Brain microvascular endothelial cell (primary cell): ENCODE measurements around the gene SEZ6L2.

Source experiments
- DNase-seq: peaks from one replicate; pipeline ENCODE4 v3.0.0-alpha.2; 2020
- H3K27ac ChIP-seq: fragments of 250-450 bp; sonication (Bioruptor Pico); 2 replicates; pipeline ENCODE4 v1.5.1; 2020; ENCODE audit warnings: mild to moderate bottlenecking, moderate library complexity
- H3K27me3 ChIP-seq: fragments of 250-450 bp; sonication (Bioruptor Pico); replicated peaks from 2 replicates; pipeline ENCODE4 v1.5.1; 2020; ENCODE audit warnings: mild to moderate bottlenecking
- H3K36me3 ChIP-seq: fragments of 250-450 bp; sonication (Bioruptor Pico); replicated peaks from 2 replicates; pipeline ENCODE4 v1.5.1; 2020; ENCODE audit warnings: mild to moderate bottlenecking
- H3K4me3 ChIP-seq: 2 replicates; pipeline ENCODE4 v1.5.1; 2011; ENCODE audit warnings: low read depth, mild to moderate bottlenecking, control low read depth, low read length, moderate library complexity
- CTCF ChIP-seq: IDR thresholded peaks from 2 replicates; pipeline ENCODE4 v1.5.1; 2011; ENCODE audit warnings: low read depth, mild to moderate bottlenecking, moderate library complexity, low read length, control low read depth, inconsistent platforms; ENCODE audit errors: missing control alignments
- in situ Hi-C: cut with HindIII; loops from 2 replicates; pipeline ENCODE4 v1.10.0; 2017; ENCODE audit warnings: low sequenced_read_pairs, low pct_ligation_motif_present

SEZ6L2 gene

GRCh38 chr16:29927070-29927905 is 27.9 kb upstream of the SEZ6L2 start:
- Histone ChIP-seq H3K27ac (no peak overlapping the region), H3K36me3 (peaks cover 5% of the 10 kb centered on the region), H3K4me3 (peak overlapping the region; percentile 92), H3K27me3 (no peaks in the 10 kb centered on the region)
- DNase-seq, result no peak
- in situ Hi-C loops, result no loop called here
- TF ChIP-seq CTCF, result no peak

- no peaks in the 10 kb centered on the region for H3K27me3 ChIP-seq
- in situ Hi-C loops, result no loop called here
- H3K36me3 ChIP-seq, result peaks cover 5% of the 10 kb centered on the region
- no peak for TF ChIP-seq CTCF
- peak overlapping the region; percentile 72 for H3K27ac ChIP-seq
- H3K4me3 ChIP-seq, result peak overlapping the region; percentile 92
- no peak for DNase-seq
Measured at GRCh38 chr16:29926711-29927052, 27.3 kb upstream of the SEZ6L2 start.

- in situ Hi-C loops, result no loop called here
- no peaks in the 10 kb centered on the region for H3K27me3 ChIP-seq
- H3K4me3 ChIP-seq, result peak within 1 kb of the TSS; percentile 92
- H3K36me3 ChIP-seq, result peaks cover 9% of the 10 kb centered on the region
- DNase-seq, result peak; percentile 67
- no peak for TF ChIP-seq CTCF
- H3K27ac ChIP-seq, result peak within 1 kb of the TSS; percentile 72
Measured at GRCh38 chr16:29925781-29926710, 26.7 kb upstream of the SEZ6L2 start, which contains the start of gene KCTD13. Gene KCTD13 (minus strand): TSS chr16:29926226. CDS start chr16:29926033, 193 bp downstream.

- TF ChIP-seq CTCF, result no peak
- Histone ChIP-seq H3K4me3 (peak overlapping the region; percentile 92), H3K36me3 (peaks cover 16% of the 10 kb centered on the region), H3K27me3 (no peaks in the 10 kb centered on the region), H3K27ac (no peak overlapping the region)
- DNase-seq, result no peak
- in situ Hi-C loops, result no loop called here
Measured at GRCh38 chr16:29925105-29925756, 25.9 kb upstream of the SEZ6L2 start.

- no peak for DNase-seq
- Histone ChIP-seq H3K27me3 (no peaks in the 10 kb centered on the region), H3K27ac (no peak overlapping the region), H3K4me3 (no peak overlapping the region), H3K36me3 (peaks cover 23% of the 10 kb centered on the region)
- in situ Hi-C loops, result no loop called here
- TF ChIP-seq CTCF, result no peak
Measured at GRCh38 chr16:29922986-29923501, 23.7 kb upstream of the SEZ6L2 start.
